GM13976 (cell line): ENCODE measurements around the gene SCLT1.
A peak's percentile ranks its signal among the peaks of the same experiment; 100 is the strongest.

Source experiments
- DNase-seq: peaks from one replicate; pipeline ENCODE4 v3.0.0; 2012; ENCODE audit warnings: low spot score
- in situ Hi-C: fragments of 300-500 bp; cut with MboI; formaldehyde crosslinking; loops from one replicate; pipeline ENCODE4 v1.12.0; 2022; ENCODE audit warnings: low sequenced_read_pairs, mixed read lengths, inconsistent platforms; ENCODE audit not compliant: unreplicated experiment
- TF ChIP-seq, protein P1 (sequence below): IDR thresholded peaks from 2 replicates; pipeline ENCODE4 v1.5.1; 2012; ENCODE audit warnings: borderline replicate concordance, mild to moderate bottlenecking; ENCODE audit not compliant: insufficient read depth; ENCODE audit errors: extremely low read depth, missing control alignments, control extremely low read depth

SCLT1 gene

DNA sequence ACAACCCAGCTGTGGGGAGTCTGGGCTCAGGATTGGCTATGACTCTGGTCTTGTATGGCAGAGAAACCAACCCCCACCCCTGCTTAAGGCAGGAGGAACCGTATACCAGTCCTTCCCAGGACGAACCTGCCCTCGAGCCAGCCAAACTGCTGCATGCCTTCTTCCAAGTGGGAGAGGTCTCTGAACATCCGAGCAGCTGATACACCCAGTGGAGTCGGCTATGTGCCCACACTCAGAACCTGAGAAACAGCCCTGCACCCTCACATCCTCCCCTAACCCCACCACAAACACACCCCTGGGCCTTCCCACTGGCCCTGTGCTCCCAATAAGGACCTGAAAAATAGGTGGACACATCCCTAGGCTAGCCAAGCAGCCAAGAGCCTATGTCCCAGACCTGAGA, 24.4 kb upstream of the SCLT1 start:
- in situ Hi-C loops, result no loop called here
- no peak for DNase-seq
- TF ChIP-seq, protein P1, sequence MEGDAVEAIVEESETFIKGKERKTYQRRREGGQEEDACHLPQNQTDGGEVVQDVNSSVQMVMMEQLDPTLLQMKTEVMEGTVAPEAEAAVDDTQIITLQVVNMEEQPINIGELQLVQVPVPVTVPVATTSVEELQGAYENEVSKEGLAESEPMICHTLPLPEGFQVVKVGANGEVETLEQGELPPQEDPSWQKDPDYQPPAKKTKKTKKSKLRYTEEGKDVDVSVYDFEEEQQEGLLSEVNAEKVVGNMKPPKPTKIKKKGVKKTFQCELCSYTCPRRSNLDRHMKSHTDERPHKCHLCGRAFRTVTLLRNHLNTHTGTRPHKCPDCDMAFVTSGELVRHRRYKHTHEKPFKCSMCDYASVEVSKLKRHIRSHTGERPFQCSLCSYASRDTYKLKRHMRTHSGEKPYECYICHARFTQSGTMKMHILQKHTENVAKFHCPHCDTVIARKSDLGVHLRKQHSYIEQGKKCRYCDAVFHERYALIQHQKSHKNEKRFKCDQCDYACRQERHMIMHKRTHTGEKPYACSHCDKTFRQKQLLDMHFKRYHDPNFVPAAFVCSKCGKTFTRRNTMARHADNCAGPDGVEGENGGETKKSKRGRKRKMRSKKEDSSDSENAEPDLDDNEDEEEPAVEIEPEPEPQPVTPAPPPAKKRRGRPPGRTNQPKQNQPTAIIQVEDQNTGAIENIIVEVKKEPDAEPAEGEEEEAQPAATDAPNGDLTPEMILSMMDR, result no peak

DNA sequence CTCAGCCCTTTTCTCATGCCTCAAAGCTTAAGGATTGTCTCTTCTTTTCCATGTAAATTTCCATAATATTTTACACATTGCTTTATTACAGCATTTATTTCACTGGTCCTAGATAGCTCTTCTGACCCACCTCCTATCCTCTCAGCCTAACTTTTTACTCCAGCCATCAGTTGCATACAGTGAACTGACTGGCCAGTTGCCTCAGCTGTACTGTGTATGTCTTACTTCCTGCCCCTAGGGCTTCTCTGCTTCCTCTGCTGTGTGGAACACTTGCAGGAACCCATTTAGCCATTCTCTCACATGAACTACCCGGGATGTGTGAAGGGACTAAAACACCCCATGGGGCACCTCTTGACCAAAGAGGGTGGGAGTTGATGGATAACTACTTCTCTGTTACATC, 20.6 kb upstream of the SCLT1 start:
- no peak for DNase-seq
- TF ChIP-seq, protein P1, result no peak
- in situ Hi-C loops, result no loop called here

- TF ChIP-seq, protein P1, result no peak
- in situ Hi-C loops, result no loop called here
- DNase-seq, result no peak
Observed at GRCh38 chr4:129113434-129113833, 20.1 kb upstream of the SCLT1 start.

DNA sequence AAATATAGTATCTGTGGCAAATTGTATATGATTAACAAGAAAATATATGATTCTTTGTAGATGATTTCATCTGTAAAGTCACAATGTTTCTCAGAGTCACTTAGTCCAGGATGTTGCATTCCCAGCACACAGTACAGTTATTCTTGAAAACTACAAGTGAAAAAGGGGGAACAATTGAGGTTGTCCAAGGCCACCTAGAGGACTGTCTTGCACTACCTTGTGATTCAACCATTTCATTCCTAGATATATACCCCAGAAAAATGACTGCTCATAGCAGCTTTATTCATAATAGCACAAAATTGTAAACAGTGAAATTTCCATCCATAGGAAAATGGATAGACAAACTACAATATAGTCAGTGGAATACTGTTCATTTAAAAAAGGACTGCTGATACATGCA, 18.6 kb upstream of the SCLT1 start:
- no peak for DNase-seq
- TF ChIP-seq, protein P1, result peak; percentile 26
- in situ Hi-C loops, result no loop called here

DNA sequence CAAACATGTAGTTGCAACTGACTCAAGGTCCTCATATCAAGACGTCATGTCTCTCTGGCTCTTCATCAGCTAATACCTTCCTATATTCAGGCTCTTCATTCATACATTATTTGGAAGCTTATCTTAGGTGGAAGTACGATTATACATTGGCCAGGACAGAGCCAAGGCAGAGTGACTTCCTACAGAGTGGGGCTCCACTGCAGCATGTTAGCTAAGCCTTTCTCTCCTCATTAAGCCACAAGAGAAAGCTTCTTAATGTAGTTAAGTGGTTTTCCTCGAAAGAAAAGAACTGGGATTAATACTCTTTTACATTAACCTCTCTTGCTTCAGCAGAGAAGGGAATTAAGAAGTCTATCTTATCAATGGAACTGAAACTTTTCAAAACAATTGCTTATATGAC, 17.6 kb upstream of the SCLT1 start:
- DNase-seq, result no peak
- TF ChIP-seq, protein P1, result no peak
- in situ Hi-C loops, result no loop called here

DNA sequence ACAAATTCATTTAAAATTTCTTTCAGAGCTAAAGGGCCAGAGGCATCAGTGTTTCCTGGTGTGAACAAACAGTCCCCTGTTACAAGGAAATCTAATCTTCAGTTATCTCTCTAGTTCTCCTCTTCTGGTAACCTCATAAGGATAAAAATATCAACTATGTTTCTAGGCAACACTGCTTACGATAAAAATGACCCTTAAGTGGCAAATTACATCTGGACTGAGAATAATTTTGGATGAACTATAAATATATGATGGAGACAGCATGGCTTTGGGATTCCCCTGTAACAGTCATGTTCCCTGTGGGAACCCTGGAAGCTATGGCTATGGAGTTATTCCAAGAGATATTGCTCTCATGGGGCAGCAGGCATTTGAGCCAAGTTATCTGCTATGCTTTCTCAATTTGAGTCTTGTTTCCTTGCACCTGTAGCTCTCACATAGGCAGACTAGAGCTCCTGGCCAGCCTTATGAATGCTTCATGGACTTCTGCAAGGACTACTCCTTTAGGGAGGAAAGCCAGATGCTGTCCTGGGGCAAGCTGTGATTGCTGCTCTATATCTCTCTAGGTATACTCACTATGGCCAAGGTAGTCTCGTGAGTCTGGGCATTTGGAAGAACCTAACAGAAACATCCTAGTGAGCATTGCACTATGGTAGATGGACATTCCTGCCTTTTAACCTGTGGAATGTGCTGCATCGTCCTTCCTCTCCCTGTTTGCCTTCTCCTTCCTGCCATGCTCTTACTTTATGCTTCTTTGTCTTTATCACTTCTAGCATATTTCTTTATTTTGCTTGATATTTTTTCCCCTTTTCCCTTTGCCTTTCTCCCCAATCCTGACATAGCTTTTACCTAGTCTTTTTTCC, 16.9 kb upstream of the SCLT1 start:
- in situ Hi-C loops, result no loop called here
- TF ChIP-seq, protein P1, result no peak
- no peak for DNase-seq
